ENCODE data around the gene MYLK4.
"Not testable (repeated sequence)": the region's sequence is repeated elsewhere in the genome, so short reads cannot be mapped to it uniquely, and the experiment has no call there.

MYLK4 gene

GRCh38 chr6:2777249-2777648, 26.5 kb upstream of the MYLK4 start:
- DNase-seq, result no peak

DNA sequence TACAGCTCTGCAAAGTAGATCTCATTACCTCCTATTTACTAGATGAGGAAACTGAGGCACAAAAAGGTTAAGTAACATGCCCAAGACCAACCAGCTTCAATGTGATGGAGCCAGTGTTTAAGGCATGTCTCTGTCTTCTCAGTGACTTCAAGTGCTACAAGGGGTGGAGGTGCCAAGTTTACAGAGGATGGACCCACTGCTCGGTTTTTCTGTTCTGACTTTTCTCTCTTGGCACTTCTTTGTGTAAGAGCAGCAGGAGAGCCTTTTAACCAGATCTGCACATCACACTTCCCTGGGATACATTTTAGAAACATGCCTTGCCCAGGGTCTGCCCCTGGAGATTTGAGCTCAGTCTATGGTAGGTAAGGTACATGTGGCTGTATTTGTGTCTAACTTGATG, 24.3 kb upstream of the MYLK4 start:
- DNase-seq, result no peak

DNA sequence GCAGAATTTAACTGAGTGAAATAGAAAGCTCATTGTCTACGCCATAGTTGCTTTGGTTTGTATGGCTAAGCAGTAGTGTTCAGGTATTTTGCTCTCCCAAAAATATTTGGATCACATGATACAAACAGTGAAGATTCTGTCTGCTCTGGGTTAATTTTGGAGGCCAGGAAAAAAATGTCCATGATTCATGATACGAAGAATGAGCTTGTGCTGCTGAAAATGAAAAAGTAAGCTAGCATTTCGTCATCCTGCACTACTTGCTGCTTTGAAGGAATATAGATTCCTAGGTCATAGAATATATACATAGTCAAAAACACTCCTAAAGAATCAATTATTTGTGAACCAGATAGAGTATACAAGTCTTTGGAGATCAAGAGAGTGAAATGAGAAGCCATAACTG, 22.7 kb upstream of the MYLK4 start:
- no peak for DNase-seq

DNA sequence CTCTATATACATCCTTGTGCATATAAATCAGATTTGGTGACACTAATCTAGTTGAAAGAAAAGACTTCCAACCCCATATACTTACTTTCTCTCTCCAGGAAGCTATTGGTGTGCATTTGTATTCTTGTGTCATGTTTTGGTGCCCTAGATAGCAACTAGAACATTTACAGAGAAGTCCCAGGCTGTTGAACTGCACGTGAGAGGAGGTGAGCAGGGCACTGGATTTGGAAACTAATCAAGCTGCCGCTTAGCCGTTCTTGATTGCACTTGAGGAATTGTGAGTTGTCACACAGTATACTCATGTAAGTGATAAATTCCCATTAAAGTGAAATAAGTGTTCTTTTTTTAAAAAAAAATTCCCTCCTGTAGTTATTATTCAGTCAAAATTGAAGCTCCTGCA, 22.1 kb upstream of the MYLK4 start:
- no peak for DNase-seq

DNA sequence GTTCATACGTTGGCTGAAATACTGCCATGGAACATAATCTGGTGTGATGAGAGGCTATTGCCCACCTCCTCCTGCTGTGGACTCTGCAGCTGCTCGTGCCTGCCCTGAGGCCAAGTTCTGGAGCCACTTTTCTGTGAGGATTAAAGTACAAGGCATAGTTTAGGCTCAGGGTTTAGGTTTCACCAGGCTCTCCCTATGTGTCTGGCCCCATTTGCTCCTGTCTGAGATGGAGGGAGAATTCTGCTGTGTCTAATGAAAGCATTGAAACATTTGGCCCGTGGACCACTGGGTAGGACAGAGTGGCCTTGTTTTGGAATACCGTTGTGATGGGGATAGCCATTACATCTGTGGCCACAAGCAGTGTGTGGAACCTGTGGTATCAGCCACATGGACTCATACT, 20.4 kb upstream of the MYLK4 start:
- DNase-seq, result no peak

DNA sequence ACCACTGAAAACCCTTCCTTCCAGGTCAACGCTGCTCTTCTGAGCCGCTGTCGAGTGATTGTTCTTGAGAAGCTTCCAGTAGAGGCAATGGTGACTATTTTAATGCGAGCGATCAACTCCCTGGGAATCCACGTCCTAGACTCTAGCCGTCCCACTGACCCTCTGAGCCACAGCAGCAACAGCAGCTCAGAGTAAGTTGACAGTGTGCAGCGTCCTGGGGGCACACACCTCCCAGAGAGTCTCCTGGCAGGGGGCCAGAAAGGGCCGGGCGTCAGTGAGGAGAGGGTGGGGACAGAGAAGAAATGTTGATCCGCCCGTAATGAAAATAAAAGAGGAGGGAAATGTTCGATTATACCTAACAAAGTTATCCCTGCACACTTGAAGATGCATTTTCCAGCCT, 19.4 kb upstream of the MYLK4 start:
- DNase-seq, result no peak

- DNase-seq, result no peak
Measured at GRCh38 chr6:2768696-2769095, 18.0 kb upstream of the MYLK4 start.

- DNase-seq, result no peak
Measured at GRCh38 chr6:2767657-2768524, 17.2 kb upstream of the MYLK4 start.

DNA sequence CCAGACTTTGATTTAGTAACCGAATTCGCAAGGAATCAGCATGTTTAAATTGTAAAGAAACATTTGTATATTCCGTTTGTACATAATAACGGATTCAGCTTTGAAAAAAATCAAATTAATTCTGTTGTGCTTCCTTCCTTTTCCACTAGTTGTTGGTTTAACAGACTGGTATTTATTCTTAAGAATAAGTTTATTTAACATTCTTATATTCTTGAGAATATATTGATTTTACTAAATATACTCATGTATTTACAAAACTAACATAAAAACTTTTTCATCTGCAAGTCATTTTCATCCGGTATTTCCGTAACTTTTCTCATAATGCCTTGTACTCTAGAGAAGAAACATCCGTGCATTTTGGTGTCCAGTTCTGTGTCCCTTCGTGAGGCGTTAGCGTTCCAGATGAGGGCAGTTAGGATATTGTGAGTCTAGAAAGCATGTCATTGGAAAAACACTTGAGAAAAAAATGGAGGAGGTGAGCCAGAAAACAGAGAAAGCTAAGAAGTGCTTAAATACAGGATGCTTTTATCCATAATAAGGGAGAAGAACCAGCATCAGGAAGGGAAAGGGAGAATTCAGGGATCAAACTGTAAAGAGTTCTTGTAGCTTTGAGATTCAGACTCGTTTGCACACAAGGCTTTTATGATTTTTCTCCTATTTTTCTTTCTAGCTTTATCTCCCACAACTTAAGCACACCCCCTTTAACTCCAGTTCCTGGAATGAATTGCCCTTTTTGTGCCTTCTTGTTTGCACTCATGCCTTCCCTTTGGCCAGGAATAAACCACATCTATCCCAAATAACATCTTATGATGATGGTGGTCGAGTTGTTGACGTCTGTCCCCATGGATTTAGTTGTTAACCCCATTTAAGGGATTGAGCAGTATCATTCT, 16.3 kb upstream of the MYLK4 start:
- DNase-seq, result no peak

DNA sequence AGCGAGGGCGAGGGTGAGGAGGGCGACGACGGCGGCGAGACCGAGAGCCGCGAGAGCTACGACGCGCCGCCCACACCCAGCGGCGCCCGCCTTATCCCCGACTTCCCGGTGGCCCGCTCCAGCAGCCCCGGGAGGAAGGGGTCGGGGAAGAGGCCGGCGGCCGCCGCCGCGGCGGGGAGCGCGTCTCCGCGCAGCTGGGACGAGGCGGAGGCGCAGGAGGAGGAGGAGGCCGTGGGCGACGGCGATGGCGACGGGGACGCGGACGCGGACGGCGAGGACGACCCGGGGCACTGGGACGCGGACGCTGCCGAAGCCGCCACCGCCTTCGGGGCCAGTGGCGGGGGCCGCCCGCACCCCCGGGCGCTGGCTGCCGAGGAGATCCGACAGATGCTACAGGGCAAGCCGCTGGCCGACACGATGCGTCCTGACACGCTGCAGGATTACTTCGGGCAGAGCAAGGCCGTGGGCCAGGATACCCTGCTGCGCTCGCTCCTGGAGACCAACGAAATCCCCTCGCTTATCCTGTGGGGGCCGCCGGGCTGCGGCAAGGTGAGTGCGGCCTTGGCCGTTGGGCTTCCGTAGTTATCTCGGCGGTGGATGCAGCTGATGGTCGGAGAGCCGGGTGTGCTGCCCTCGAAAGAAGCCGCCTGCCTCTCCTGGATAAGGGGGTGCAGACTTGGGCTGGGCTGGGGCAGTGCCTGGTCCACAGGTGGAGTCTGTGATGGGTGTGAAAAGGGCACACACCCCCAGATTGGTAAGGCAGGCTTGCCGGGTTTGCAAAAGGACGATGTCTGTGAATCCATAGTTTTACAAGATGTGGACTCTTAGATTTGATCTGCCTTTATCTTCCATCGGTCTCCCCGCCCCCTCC, 15.4 kb upstream of the MYLK4 start:
- DNase-seq, result peak; percentile 23

GRCh38 chr6:2765166-2765895, 14.6 kb upstream of the MYLK4 start, which contains the start of gene WRNIP1:
Gene WRNIP1, plus strand, starts transcription at chr6:2765393. Its CDS starts 230 bp downstream, at chr6:2765623.
- peak; percentile 97 for DNase-seq

DNA sequence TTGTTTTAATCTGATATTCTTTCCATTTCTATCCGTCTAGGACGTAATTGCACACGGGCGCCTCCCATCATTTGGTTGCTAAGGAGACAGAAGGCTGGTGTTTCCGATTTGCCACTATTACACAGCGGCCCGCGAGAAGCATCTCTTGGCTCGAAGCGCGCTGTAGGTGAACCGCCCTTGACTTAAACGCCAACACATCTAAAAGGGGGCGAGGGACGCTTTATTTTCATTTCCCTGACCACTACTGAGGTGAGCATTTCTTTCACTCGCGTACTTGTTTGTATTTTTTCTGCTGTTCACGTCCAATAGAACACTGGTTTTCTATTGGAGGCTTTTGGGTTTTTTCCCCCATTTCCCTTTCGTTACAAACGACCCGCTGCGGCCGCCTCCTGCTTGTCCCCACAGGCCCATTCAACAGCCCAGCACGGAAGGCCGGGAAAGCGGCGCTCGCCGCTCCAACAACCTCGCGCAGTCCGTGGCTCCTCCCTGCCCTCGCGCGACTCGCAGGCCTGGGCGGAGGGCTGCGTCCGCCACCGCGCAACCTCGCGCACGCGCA, 14.0 kb upstream of the MYLK4 start:
- DNase-seq, result peak; percentile 66

- no peak for DNase-seq
Measured at GRCh38 chr6:2763876-2764540, 13.3 kb upstream of the MYLK4 start.

GRCh38 chr6:2763345-2763841, 12.7 kb upstream of the MYLK4 start:
- DNase-seq, result no peak

- not testable (repeated sequence) for DNase-seq
Measured at GRCh38 chr6:2762868-2763267, 12.1 kb upstream of the MYLK4 start.

DNA sequence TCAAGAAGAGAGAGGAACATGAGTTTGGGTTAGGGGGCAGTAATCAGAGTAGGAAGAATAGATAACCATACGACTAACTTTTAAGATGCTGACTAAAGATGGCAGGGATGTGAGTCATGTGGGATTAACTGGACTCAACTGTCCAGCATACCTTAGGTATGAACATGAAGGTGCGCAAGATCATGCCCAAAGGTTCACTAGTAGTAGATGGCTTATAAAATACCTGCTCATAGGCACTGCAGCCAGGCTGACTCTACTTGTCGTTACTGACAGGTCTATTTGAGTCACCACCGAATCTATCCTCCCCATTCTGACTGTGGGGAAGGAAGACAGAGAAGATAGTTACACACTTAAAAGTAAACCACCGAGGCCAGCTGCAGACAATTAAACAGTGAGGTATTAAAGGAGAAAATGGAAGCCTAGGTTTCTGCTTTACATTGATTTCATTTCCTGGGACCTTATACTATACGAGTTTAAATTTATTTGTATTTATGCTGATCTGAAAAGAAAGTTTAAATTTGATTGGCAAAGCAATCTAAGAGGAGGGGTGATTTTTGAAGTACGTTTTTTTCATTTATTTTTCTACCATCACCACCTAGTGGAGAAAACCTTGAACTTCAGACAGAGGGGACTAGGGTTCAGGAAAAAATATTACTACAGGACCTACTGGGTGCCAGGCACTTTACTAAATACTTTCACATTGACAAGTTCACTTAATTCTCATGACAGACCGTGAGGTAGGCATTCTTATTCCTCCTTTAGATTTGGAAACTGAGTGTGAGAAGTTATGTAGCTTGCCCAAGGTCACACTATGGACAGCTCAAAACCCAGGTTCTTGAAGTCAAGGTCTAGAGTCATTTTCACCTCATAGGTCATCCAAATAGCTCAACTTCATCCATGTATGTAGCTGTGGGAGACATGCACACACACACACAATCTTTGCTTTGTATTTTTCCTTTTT, 10.4 kb upstream of the MYLK4 start:
- no peak for DNase-seq

DNA sequence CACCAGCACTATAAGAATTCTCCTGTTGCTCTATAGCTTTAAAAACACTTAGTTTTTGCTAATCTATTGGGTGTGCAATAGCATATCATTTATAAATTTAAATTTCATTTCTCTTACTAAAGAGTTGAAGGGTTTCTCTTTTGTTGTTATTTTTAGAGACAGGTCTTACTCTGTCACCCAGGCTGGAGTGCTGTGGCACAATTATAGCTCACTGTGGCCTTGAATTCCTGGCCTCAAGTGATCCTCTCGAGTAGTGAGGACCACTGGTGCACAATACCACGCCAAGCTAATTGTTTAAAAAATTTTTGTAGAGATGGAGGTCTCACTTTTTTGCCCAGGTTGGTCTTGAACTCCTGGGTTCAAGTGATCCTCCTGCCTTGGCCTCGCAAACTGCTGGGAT, 8.3 kb upstream of the MYLK4 start:
- DNase-seq, result no peak

GRCh38 chr6:2756687-2757224, 6.0 kb upstream of the MYLK4 start:
- no peak for DNase-seq

DNA sequence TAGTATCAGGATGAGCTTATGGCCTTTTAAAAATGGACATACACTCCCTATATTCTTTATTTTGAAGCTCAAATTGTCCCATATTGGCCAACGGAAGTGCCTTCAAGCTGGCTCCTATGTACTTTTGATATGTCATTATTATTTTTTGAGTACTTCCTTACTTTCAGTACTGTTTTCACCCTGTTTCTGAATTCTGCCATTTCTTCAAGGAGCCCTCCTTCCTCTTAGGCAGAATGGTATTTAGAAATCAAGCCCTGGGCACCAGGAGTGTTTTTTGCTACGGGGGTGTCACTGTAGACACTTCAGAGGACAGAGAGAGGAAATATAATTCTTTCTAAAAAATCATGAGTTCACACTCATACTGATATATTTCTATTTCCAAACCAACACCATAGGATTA, 5.5 kb upstream of the MYLK4 start:
- no peak for DNase-seq

GRCh38 chr6:2755456-2755855, 4.7 kb upstream of the MYLK4 start:
- no peak for DNase-seq

Measured in NCI-H774 (cell line).